Immature natural killer cell (primary cell): ENCODE results near the gene NEMF. TPM values are rescaled to one million over a fixed set of nuclear protein-coding genes. Genes with fewer than 3 reads are reported as not detected.
A peak's percentile ranks its signal among the peaks of the same experiment; 100 is the strongest.

Experiments used
- DNase-seq, 3 donors: peaks; one replicate each; pipeline ENCODE4 v3.0.0; 2022; ENCODE audit warnings: mixed read lengths in 1 of 3
- H3K27ac Mint-ChIP-seq, 6 donors: one replicate each; pipeline ENCODE4 v1.8.0; 2020; ENCODE audit warnings: mixed read lengths in 6 of 6, mild to moderate bottlenecking in 5 of 6, inconsistent platforms in 4 of 6, moderate library complexity in 3 of 6
- H3K27me3 Mint-ChIP-seq, 3 donors: one replicate each; pipeline ENCODE4 v1.8.0; 2020 to 2021; ENCODE audit warnings: low read depth in 3 of 3, mild to moderate bottlenecking in 3 of 3, mixed read lengths in 3 of 3, moderate library complexity in 3 of 3, inconsistent platforms in 1 of 3
- H3K36me3 Mint-ChIP-seq, 3 donors: one replicate each; pipeline ENCODE4 v1.8.0; 2020; ENCODE audit warnings: mixed read lengths in 3 of 3, inconsistent platforms in 2 of 3, mild to moderate bottlenecking in 2 of 3
- H3K4me1 Mint-ChIP-seq, 2 donors: one replicate each; pipeline ENCODE4 v1.8.0; 2020; ENCODE audit warnings: inconsistent platforms in 2 of 2, mild to moderate bottlenecking in 2 of 2, mixed read lengths in 2 of 2, moderate library complexity in 1 of 2
- H3K4me3 Mint-ChIP-seq, 5 donors: one replicate each; pipeline ENCODE4 v1.8.0; 2020; ENCODE audit warnings: mild to moderate bottlenecking in 5 of 5, mixed read lengths in 5 of 5, inconsistent platforms in 3 of 5, moderate library complexity in 3 of 5
- H3K9me3 Mint-ChIP-seq, 6 donors: one replicate each; pipeline ENCODE4 v1.8.0; 2020; ENCODE audit warnings: mild to moderate bottlenecking in 6 of 6, mixed read lengths in 6 of 6, inconsistent platforms in 4 of 6, moderate library complexity in 3 of 6
- polyA plus RNA-seq, 3 donors: library from polyadenylated mRNA; unstranded; fragments of 300-500 nt; fragmentation: Illumina TruSeq; gene quantifications; one replicate each; pipeline ENCODE4 v1.2.3, GENCODE V29; 2021

Gene NEMF
- polyA plus RNA-seq, 3 donors from 2014 or later: 28.7 to 54.4 (median 33.4) TPM

DNA sequence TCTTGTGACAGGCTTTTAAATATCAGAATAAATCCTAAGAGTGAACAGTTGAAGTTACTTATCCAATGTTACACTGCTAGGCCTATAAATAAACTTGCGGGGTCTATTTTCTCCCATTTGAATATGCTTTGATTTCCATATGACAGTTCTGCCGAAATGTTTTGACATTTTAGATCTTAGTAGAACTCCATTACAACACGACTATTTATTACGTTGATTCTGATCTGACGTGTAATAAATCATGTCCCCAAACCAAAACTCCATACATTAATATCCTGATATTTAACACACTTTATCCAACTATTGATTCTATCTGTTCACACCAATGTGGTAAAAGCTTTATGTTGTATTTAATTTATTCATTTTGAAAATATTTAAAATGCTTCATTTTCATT, 16.1 kb upstream of the NEMF start:
- Mint-ChIP-seq H3K9me3 (no peaks in the 10 kb centered on the region), H3K4me1 (peaks cover 16 to 24% of the 10 kb centered on the region in 2 donors), H3K27me3 (peaks cover 3 to 10% (median 6%) of the 10 kb centered on the region in 3 donors)

DNA sequence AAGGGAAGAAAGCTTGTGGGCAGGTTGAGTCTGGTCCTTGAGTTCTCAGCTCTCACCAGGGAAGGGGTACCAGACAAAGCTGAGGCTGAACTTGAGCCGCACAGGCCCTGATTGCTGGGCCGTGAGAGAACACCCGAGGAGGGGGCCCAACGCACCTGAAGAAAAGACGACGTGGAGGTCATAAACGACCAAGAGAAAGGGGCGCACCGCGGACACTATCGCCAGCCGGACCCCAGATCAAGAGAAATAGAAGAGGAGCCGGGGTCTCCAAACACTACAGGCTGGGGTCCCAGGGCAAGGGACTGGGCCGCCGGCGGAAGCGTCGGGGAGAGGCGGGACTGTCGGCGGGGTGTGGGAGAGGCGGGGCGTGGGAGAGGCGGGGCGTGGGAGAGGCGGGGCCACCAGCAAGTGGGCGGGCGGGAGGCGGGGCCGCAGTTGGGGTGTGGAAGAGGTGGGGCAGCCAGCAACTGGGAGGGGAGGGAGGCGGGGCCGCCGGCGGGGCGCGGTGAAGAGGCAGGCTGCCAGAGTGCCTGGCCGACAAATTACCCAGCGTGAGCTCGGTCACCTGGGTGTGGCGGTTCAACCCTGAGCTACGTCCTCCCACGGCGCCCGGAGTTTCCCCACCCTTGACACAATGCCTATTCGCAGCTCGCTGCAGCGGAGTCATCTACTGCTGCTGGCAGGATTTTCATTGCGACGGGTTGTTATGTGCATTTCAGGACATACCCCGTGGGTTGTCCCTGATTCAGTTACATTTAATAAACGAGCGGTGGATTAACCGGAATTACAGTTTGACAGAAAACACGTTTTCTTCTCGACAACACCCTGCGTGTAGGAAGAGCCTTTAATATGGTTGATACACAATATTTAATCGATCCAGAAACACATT, 15.5 kb upstream of the NEMF start:
- Mint-ChIP-seq H3K36me3 (no peaks in the 10 kb centered on the region), H3K4me3 (peak overlapping the region; percentile 88 to 97 (median 92))

More for the DNA sequence above, 16.1 kb upstream of the NEMF start:
- Mint-ChIP-seq H3K27ac (peak overlapping the region; percentile 95 to 99 (median 99)), H3K4me3 (peak overlapping the region; percentile 88 to 97 (median 92)), H3K36me3 (no peaks in the 10 kb centered on the region)
- DNase-seq: no peak

DNA sequence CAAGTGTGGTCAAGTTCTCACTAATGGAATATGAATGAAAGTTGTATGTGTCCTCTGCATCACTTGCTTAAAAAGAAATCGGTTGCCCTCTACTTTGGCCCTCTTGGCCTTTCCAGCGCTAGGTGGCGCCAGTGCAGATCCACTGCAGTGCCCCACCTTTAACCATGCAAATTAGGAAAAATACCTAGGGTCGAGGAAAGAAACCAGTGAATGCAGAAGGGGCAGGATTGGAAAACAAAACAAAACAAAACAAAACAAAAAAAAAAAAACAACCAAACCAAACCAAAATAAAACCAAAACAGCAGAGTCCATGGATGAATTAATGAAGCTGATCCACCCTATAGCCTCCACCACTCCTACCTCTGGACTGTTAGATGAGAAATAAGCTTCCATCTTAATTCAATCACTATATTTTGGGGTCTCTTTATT, 12.9 kb upstream of the NEMF start:
- Mint-ChIP-seq H3K4me3 (no peak overlapping the region), H3K27ac (no peak overlapping the region), H3K9me3 (peaks cover 0 to 8% (median 3%) of the 10 kb centered on the region in 6 donors), H3K4me1 (peaks cover 27% of the 10 kb centered on the region in 2 donors), H3K27me3 (peaks cover 19 to 30% (median 29%) of the 10 kb centered on the region in 3 donors), H3K36me3 (peaks cover 0 to 7% (median 0%) of the 10 kb centered on the region in 3 donors)
- peak; percentile 64 to 69 (median 67) for DNase-seq

More for the DNA sequence above, 15.5 kb upstream of the NEMF start:
- H3K4me1 Mint-ChIP-seq: peaks cover 16 to 24% of the 10 kb centered on the region in 2 donors
- H3K27me3 Mint-ChIP-seq: peaks cover 3 to 12% (median 9%) of the 10 kb centered on the region in 3 donors
- peak overlapping the region; percentile 95 to 99 (median 99) for H3K27ac Mint-ChIP-seq
- no peaks in the 10 kb centered on the region for H3K9me3 Mint-ChIP-seq
- DNase-seq: peak; percentile 94 to 97 (median 97)

DNA sequence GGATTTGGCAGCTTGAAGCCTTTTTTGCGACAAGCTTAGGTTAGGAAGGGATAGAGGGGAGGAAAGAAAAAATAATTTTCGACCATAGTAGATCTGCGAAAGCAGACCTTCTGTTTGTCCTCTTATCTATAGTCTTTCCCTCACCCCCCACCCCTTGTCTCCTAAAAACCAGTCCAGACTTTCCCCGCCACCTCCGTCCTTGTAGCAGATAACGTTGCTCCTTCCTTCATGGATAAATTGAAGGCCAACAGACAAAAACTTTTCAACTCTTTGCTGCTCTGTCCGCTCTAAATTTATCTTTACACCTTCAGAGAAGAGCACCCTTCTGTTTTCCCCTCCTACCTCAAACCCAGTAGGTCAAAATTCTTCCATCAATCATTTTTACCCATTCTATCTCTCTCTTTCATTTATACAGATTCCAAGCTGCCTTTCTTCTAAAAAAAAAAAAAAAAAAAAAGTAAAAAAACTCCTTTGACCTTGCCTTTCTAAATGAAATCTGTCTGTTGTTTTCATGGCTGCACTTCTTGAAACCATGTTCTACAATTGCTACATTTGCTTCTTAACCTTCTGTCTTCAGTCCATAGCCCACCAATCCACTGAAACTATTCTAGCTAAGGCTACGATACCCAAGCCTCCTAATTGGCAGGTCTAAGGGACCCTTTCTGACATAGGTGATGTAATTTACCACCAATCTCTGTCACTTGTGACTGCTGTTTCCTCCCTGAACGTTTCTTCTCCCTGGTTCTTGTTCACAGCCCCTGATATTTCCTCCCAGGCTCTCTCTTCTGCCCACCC, 11.1 kb upstream of the NEMF start:
- no peak overlapping the region for H3K27ac Mint-ChIP-seq
- no peak overlapping the region for H3K4me3 Mint-ChIP-seq
- DNase-seq: peak; percentile 33 to 43 (median 41)
- peaks cover 17 to 24% of the 10 kb centered on the region in 2 donors for H3K4me1 Mint-ChIP-seq
- peaks cover 19 to 30% (median 29%) of the 10 kb centered on the region in 3 donors for H3K27me3 Mint-ChIP-seq
- peaks cover 0 to 7% (median 0%) of the 10 kb centered on the region in 3 donors for H3K36me3 Mint-ChIP-seq
- peaks cover 0 to 8% (median 3%) of the 10 kb centered on the region in 6 donors for H3K9me3 Mint-ChIP-seq

DNA sequence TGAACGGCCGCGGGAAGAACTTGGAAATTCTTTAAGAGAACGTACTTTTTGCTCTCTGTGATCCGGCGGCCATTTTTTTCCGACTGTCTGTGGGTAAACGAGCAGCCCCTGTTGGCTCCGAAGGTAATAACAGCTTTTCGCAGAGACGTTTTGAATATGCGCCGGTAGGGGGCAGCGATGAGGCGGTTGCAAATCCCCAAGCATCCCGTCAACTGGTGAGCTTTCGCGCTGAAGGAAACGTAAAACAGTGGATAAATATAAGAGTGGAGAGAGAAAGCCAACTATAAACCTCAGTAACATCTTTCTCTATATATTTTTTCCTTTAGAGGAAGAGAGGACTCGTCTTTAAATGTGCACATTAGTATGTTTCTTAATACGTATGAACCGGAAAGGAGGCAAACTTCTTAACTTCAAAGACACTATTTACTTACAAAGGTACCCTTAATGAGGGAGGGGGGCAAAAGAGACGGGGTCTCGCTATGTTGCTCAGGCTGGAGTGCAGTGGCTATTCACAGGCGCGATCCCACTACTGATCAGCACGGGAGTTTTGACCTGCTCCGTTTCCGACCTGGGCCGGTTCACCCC, 9.6 kb upstream of the NEMF start:
- Mint-ChIP-seq H3K36me3 (peaks cover 0 to 7% (median 0%) of the 10 kb centered on the region in 3 donors), H3K9me3 (peaks cover 0 to 8% (median 3%) of the 10 kb centered on the region in 6 donors), H3K27ac (no peak overlapping the region), H3K4me3 (no peak overlapping the region), H3K27me3 (peaks cover 16 to 23% (median 23%) of the 10 kb centered on the region in 3 donors), H3K4me1 (peaks cover 5 to 13% of the 10 kb centered on the region in 2 donors)
- DNase-seq: peak; percentile 83 to 88 (median 87)

DNA sequence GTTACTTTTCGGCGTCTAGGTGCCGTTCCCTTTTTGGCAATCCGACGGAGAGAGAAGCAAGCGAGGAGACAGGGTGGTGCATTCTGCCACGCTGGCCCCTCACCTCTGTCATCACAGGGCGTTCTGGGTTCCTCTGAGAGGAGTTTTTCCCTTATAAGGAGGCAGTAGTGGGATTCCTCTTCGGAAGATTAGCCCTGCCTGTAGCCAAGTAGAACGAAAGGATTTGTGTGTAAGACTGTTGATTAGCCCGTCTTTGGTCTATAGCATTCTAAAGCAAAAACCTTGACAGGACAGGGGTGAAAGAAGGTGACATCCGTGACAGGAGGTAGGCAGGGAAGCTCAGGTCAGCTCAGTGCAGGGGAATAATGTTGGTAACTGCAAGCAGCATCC, 9.1 kb upstream of the NEMF start:
- H3K4me1 Mint-ChIP-seq: peaks cover 5 to 13% of the 10 kb centered on the region in 2 donors
- H3K36me3 Mint-ChIP-seq: peaks cover 0 to 7% (median 0%) of the 10 kb centered on the region in 3 donors
- H3K4me3 Mint-ChIP-seq: no peak overlapping the region
- no peak for DNase-seq
- peaks cover 16 to 23% (median 23%) of the 10 kb centered on the region in 3 donors for H3K27me3 Mint-ChIP-seq
- H3K9me3 Mint-ChIP-seq: peaks cover 0 to 8% (median 3%) of the 10 kb centered on the region in 6 donors
- no peak overlapping the region for H3K27ac Mint-ChIP-seq

DNA sequence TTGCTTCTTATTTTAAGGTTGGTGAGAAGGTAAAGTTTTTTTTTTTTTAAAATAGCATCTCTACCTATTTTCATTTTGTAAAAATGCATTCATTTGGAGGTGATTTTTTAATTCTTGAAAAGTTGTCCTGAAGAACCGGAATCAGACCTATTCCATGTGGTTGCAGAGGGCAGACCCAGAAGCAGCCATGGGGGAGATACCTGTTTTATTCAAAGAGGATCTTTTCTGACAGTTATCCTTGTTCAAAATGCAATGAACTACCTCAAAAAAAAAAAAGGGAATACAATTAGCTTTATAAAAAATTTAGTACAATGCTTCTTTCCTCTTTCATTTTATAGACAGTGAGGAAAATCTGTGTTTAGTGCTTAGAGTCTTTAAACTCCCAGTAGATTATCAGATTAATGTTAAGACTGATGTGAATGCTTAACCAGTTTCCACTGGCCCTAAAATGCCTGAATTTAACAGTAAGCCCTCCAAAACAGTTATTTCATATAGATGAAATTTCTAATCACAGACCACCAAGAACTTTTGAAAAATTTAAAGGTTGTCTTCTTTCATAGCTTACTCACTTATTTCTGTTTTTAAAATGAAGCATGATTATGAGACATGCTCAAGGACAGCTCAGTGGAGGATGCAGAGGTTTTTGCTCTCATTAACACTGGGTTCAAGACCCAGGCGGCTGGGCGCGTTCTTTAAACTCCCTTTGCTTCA, 8.6 kb upstream of the NEMF start:
- no peak overlapping the region for H3K27ac Mint-ChIP-seq
- peaks cover 16 to 23% (median 23%) of the 10 kb centered on the region in 3 donors for H3K27me3 Mint-ChIP-seq
- peaks cover 0 to 7% (median 0%) of the 10 kb centered on the region in 3 donors for H3K36me3 Mint-ChIP-seq
- H3K4me1 Mint-ChIP-seq: peaks cover 5 to 13% of the 10 kb centered on the region in 2 donors
- no peak for DNase-seq
- peaks cover 0 to 8% (median 3%) of the 10 kb centered on the region in 6 donors for H3K9me3 Mint-ChIP-seq
- H3K4me3 Mint-ChIP-seq: no peak overlapping the region

DNA sequence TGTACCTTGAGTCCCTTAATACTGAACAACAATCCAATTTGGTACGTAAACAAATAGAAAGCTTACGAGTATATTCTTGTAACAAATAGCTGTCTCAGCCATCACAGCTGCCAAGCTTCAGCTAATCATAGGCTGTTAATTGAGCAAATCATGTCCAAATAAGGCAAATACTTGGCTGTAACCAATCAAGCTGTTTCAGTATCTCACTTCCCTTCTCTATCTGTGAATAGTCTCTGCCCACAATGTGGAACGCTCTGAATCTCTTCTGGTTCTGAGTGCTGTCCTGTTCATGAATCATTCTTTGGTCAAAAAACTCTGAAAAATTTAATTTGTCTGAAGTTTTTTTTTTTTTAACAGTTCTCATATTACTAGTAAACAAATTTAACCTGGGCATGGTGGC, 5.8 kb upstream of the NEMF start:
- Mint-ChIP-seq H3K27ac (no peak overlapping the region), H3K4me1 (peaks cover 13 to 21% of the 10 kb centered on the region in 2 donors), H3K4me3 (no peak overlapping the region), H3K36me3 (peaks cover 0 to 7% (median 0%) of the 10 kb centered on the region in 3 donors), H3K9me3 (peaks cover 0 to 8% (median 3%) of the 10 kb centered on the region in 6 donors), H3K27me3 (peaks cover 16 to 26% (median 23%) of the 10 kb centered on the region in 3 donors)
- DNase-seq: no peak

DNA sequence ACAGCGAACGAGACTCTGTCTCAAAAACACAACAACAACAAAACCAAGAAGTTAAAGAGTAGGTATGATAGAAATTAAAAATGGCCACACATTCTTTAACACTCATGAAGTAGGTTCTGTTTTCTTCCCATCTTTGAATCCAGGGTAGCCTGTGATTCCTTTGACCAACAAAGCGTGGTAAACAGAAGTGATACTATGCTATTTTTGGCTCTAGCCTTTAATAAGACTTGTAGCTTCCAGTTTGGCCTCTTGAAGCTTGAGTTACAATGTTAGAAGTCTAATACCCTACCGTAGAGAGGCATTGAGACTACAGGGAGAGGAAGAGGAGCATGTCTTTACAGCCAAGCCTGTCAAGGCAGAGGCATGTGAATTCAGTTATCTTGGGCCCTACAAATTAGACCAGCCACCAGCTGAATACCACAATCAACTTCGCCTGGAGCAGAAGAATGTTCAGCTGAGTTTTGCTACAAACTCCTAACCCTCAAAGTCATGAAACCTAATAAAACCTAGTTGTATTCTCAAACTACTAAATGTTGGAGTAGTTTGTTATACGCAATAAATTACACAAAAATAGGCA, 4.9 kb upstream of the NEMF start:
- Mint-ChIP-seq H3K9me3 (peaks cover 0 to 5% (median under 1%) of the 10 kb centered on the region in 6 donors), H3K27ac (peak overlapping the region in 1 of 6 donors; percentile 21), H3K27me3 (peaks cover 16 to 25% (median 20%) of the 10 kb centered on the region in 3 donors), H3K4me1 (peaks cover 21 to 29% of the 10 kb centered on the region in 2 donors), H3K36me3 (peaks cover 0 to 4% (median 0%) of the 10 kb centered on the region in 3 donors), H3K4me3 (no peak overlapping the region)
- DNase-seq: no peak

DNA sequence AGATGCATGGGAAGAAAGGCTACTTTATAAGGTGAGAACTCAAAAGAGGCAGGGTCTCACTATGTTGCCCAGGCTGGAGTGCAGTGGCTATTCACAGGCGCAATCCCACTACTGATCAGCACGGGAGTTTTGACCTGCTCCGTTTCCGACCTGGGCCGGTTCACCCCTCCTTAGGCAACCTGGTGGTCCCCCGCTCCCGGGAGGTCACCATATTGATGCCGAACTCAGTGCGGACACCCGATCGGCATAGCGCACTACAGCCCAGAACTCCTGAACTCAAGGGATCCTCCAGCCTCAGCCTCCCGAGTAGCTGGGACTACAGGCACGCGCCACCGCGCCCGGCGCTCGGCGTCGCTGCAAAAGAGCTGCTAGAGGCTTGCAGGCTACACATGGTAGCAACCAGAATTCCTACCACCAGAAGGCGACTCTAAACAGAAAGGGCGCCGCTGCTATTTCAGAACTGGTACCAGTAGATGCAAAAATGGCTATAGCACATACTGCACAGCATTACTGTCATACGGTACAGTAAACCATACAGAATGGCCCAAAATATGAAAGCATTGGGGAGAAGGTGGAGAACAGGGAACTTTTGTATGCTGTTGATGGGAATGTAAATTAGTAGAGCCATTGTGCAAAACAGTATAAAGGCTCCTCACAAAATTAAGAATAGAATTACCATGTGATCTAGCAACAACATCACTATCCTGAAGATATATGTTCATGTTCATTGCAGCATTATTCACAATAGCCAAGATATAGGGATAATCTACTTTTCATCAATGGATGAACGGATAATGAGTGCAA, 1.2 kb upstream of the NEMF start:
- Mint-ChIP-seq H3K4me1 (peaks cover 46 to 53% of the 10 kb centered on the region in 2 donors), H3K9me3 (no peaks in the 10 kb centered on the region), H3K27ac (peak overlapping the region; percentile 75 to 99 (median 96)), H3K27me3 (peaks cover 6 to 20% (median 6%) of the 10 kb centered on the region in 3 donors), H3K36me3 (peaks cover 7% of the 10 kb centered on the region in 3 donors), H3K4me3 (peak overlapping the region; percentile 97 to 100 (median 99))
- peak; percentile 59 to 75 (median 68) for DNase-seq

DNA sequence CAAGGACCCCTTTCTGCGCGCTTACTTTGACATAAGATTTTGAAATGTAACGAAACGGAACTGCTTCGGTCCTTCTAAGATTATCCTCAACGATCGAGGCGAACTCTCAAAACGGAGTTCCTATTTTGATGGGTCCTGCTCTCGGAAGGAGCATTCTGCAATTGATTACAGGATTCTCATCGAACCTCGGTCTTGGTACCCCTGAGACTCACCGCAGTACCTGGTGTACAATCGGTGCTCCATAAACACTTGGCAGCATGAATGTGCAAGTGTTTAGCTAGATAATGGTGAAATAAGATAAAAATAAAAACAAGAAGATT, 530 bp upstream of the NEMF start:
- peak overlapping the region; percentile 97 to 100 (median 99) for H3K4me3 Mint-ChIP-seq
- peaks cover 46 to 54% of the 10 kb centered on the region in 2 donors for H3K4me1 Mint-ChIP-seq
- DNase-seq: no peak
- H3K9me3 Mint-ChIP-seq: no peaks in the 10 kb centered on the region
- H3K27me3 Mint-ChIP-seq: peaks cover 6 to 20% (median 6%) of the 10 kb centered on the region in 3 donors
- H3K27ac Mint-ChIP-seq: peak overlapping the region; percentile 91 to 99 (median 97)
- peaks cover 7% of the 10 kb centered on the region in 3 donors for H3K36me3 Mint-ChIP-seq

DNA sequence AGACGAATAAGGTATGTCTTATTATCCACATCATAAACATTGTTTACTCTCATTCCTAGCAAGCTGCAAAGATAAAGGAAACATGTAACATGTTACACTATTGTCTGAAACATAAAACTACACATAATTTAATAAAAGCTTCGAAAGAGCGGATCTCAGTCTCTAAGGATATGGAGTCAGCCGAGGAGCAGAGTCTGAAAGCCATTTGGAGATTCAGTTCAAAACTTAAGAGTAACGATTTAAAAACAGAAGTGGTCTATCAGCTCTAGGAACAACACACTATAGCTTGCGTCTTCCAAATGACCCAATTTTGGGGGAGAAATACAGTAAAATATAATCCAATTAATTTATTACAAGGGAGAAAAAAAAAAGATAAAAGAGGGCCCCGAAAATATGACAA, 775 bp downstream of the NEMF start:
- DNase-seq: no peak
- Mint-ChIP-seq H3K27me3 (peaks cover 6 to 22% (median 6%) of the 10 kb centered on the region in 3 donors), H3K4me1 (peaks cover 46 to 54% of the 10 kb centered on the region in 2 donors), H3K4me3 (peak overlapping the region; percentile 97 to 100 (median 99)), H3K27ac (peak overlapping the region; percentile 91 to 99 (median 97)), H3K9me3 (no peaks in the 10 kb centered on the region), H3K36me3 (peaks cover 7% of the 10 kb centered on the region in 3 donors)
